HepG2 (cell line): ENCODE results near the gene KANSL3. TPM values are rescaled to one million over a fixed set of nuclear protein-coding genes. Genes with fewer than 3 reads are reported as not detected.
A peak's percentile ranks its signal among the peaks of the same experiment; 100 is the strongest.

Source experiments
- JARID2 ChIP-seq: sonication (generic); formaldehyde crosslinking; IDR thresholded peaks from 2 replicates; pipeline ENCODE4 v1.8.1; 2023; ENCODE audit warnings: missing genetic modification reagents, inconsistent platforms; ENCODE audit not compliant: insufficient replicate concordance
- KLF9 ChIP-seq: IDR thresholded peaks from 2 replicates; pipeline ENCODE4 v1.6.1; 2016; ENCODE audit warnings: low read depth
- NCOA5 ChIP-seq: sonication (generic); formaldehyde crosslinking; IDR thresholded peaks from 2 replicates; pipeline ENCODE4 v1.4.0; 2020; ENCODE audit warnings: missing genetic modification reagents
- NCOR1 ChIP-seq: fragments of 200-600 bp; sonication (generic); IDR thresholded peaks from 2 replicates; pipeline ENCODE4 v1.7.0; 2017; ENCODE audit warnings: antibody characterized with exemption, low read length, borderline replicate concordance
- NFE2L2 ChIP-seq: fragments of 150-350 bp; IDR thresholded peaks from 2 replicates; pipeline ENCODE4 v1.6.1; 2014; ENCODE audit warnings: low read length
- PHB2 ChIP-seq: fragments of 450-650 bp; IDR thresholded peaks from 2 replicates; pipeline ENCODE4 v1.6.1; 2018; ENCODE audit not compliant: partially characterized antibody
- REXO4 ChIP-seq: sonication (generic); formaldehyde crosslinking; IDR thresholded peaks from 2 replicates; pipeline ENCODE4 v1.8.0; 2022; ENCODE audit warnings: missing genetic modification reagents, mild to moderate bottlenecking, borderline replicate concordance
- SMAD1 ChIP-seq: sonication (generic); formaldehyde crosslinking; IDR thresholded peaks from 2 replicates; pipeline ENCODE4 v1.4.0; 2020; ENCODE audit warnings: missing genetic modification reagents, low read depth, mild to moderate bottlenecking, borderline replicate concordance
- SUZ12 ChIP-seq: fragments of 150-350 bp; IDR thresholded peaks from 2 replicates; pipeline ENCODE4 v1.6.1; 2014; ENCODE audit warnings: low read depth, low read length
- ZBED4 ChIP-seq: sonication (generic); formaldehyde crosslinking; IDR thresholded peaks from 2 replicates; pipeline ENCODE4 v1.4.0; 2020; ENCODE audit warnings: missing genetic modification reagents, borderline replicate concordance
- ZKSCAN8 ChIP-seq: IDR thresholded peaks from 2 replicates; pipeline ENCODE4 v1.6.1; 2016; ENCODE audit warnings: borderline replicate concordance, missing genetic modification reagents, missing compliant biosample characterization
- ZNF232 ChIP-seq: sonication (generic); formaldehyde crosslinking; IDR thresholded peaks from 2 replicates; pipeline ENCODE4 v1.4.0; 2020; ENCODE audit warnings: missing genetic modification reagents, borderline replicate concordance
- ZNF263 ChIP-seq: sonication (generic); formaldehyde crosslinking; IDR thresholded peaks from 2 replicates; pipeline ENCODE4 v1.4.0; 2020; ENCODE audit warnings: missing genetic modification reagents
- ZNF34 ChIP-seq: sonication (generic); formaldehyde crosslinking; IDR thresholded peaks from 2 replicates; pipeline ENCODE4 v1.4.0; 2020; ENCODE audit warnings: mild to moderate bottlenecking, missing genetic modification reagents, borderline replicate concordance
- ZNF44 ChIP-seq: sonication (generic); formaldehyde crosslinking; IDR thresholded peaks from 2 replicates; pipeline ENCODE4 v1.5.1; 2020; ENCODE audit warnings: mild to moderate bottlenecking, missing genetic modification reagents
- ZNF503 ChIP-seq: sonication (generic); formaldehyde crosslinking; IDR thresholded peaks from 2 replicates; pipeline ENCODE4 v1.4.0; 2020; ENCODE audit warnings: missing genetic modification reagents
- ZNF772 ChIP-seq: sonication (generic); formaldehyde crosslinking; IDR thresholded peaks from 2 replicates; pipeline ENCODE4 v1.5.0; 2020; ENCODE audit warnings: mild to moderate bottlenecking, missing genetic modification reagents
- polyA plus RNA-seq, 8 experiments: library from polyadenylated mRNA; depleted of rRNA in 3 of 8; stranded (reverse) in 7 of 8; unstranded in 1 of 8; fragments of >200 nt; fragmentation: Illumina TruSeq in 4 of 8; extraction: Trizol in 4 of 8; gene quantifications; 2 replicates each; pipeline versions ENCODE4 v1.2.1 to v1.2.3, GENCODE V29; 2011 to 2016; ENCODE audit warnings: low read depth in 4 of 8, missing spikeins in 1 of 8, mixed read lengths in 1 of 8; ENCODE audit not compliant: insufficient read depth in 1 of 8
- total RNA-seq, 5 experiments: library from RNA; depleted of rRNA; stranded (reverse); fragments of >200 nt; fragmentation: Illumina TruSeq; extraction: Trizol; gene quantifications; 2 replicates each; pipeline ENCODE4 v1.2.3, GENCODE V29; 2016; ENCODE audit warnings: low read depth in 1 of 5
- TF ChIP-seq, protein P1 (sequence below): sonication (generic); formaldehyde crosslinking; IDR thresholded peaks from 2 replicates; pipeline ENCODE4 v1.5.0; 2020; ENCODE audit warnings: mild to moderate bottlenecking, missing genetic modification reagents
- TF ChIP-seq, protein P2 (sequence below): sonication (generic); formaldehyde crosslinking; IDR thresholded peaks from 2 replicates; pipeline ENCODE4 v1.9.0; 2021; ENCODE audit warnings: missing genetic modification reagents, mild to moderate bottlenecking, borderline replicate concordance

Gene KANSL3
- total and polyA plus RNA-seq, 2 of the 13 experiments (the other 11 are each of a cell fraction or from before 2014, with no cell fraction given), result 20.8 to 37.3 TPM

DNA sequence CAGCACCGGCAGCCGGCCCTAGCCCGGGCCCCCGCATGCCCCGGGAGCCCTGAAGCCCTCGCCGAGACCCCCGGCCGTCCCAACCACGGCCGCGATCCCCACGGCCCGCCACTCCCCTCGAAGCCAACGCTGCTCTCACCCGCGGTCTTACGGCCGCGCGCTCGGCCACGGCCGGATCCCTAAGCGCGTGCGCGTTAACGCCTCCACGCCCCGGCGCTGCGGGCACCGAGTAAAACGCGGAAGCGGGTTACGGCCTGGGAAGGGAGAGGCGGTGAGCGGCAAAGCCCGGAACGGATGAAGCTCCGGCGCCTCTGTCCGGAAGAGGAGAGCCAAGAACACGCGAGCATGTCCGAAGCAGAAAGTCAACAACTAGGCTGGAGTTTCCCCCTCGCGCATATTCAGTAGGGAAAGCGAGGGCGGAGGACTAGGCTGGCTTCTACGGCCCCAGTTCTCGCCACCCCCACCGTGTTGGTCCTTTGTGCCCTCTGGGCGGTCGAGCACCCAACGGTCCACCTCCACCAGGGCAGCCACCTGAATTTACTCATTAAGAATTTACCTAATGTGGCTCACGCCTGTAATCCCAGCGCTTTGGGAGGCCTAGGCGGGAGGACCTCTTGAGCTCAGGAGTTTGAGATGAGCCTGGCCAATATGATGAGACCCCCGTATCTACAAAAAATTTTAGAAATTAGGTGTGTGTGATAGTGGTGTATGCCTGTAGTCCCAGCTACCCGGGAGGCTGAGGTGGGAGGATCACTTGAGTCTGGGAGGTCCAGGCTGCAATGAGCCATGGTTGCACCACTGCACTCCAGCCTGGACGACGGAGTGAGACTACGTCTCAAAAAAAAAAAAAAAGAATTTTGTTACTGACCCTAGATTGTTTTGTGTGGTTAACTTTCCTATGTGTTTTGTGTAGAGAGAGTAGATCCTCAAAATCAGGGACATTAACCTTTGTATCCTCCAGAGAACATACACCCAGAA is at the start of gene KANSL3 (continued):
- TF ChIP-seq JARID2 (CRISPR knock-in tag) (peak; percentile 93), ZKSCAN8 (CRISPR knock-in tag) (peak; percentile 93), REXO4 (CRISPR knock-in tag) (no peak), ZBED4 (peak; percentile 78), ZNF232 (peak; percentile 96), ZNF503 (peak; percentile 90), ZNF772 (peak; percentile 95; the same call in 1 of the 2 replicates), PHB2 (no peak), NFE2L2 (no peak), ZNF263 (CRISPR knock-in tag) (peak; percentile 75), SUZ12 (no peak), SMAD1 (CRISPR knock-in tag) (peak; percentile 98), KLF9 (CRISPR knock-in tag) (peak; percentile 89), NCOR1 (no peak; the same call in 1 of the 2 replicates), ZNF44 (CRISPR knock-in tag) (peak; percentile 99), NCOA5 (CRISPR knock-in tag) (no peak), ZNF34 (CRISPR knock-in tag) (no peak)
- TF ChIP-seq, protein P1, sequence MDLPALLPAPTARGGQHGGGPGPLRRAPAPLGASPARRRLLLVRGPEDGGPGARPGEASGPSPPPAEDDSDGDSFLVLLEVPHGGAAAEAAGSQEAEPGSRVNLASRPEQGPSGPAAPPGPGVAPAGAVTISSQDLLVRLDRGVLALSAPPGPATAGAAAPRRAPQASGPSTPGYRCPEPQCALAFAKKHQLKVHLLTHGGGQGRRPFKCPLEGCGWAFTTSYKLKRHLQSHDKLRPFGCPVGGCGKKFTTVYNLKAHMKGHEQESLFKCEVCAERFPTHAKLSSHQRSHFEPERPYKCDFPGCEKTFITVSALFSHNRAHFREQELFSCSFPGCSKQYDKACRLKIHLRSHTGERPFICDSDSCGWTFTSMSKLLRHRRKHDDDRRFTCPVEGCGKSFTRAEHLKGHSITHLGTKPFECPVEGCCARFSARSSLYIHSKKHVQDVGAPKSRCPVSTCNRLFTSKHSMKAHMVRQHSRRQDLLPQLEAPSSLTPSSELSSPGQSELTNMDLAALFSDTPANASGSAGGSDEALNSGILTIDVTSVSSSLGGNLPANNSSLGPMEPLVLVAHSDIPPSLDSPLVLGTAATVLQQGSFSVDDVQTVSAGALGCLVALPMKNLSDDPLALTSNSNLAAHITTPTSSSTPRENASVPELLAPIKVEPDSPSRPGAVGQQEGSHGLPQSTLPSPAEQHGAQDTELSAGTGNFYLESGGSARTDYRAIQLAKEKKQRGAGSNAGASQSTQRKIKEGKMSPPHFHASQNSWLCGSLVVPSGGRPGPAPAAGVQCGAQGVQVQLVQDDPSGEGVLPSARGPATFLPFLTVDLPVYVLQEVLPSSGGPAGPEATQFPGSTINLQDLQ (CRISPR knock-in tag), result no peak
- TF ChIP-seq, protein P2, sequence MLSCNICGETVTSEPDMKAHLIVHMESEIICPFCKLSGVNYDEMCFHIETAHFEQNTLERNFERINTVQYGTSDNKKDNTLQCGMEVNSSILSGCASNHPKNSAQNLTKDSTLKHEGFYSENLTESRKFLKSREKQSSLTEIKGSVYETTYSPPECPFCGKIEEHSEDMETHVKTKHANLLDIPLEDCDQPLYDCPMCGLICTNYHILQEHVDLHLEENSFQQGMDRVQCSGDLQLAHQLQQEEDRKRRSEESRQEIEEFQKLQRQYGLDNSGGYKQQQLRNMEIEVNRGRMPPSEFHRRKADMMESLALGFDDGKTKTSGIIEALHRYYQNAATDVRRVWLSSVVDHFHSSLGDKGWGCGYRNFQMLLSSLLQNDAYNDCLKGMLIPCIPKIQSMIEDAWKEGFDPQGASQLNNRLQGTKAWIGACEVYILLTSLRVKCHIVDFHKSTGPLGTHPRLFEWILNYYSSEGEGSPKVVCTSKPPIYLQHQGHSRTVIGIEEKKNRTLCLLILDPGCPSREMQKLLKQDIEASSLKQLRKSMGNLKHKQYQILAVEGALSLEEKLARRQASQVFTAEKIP (CRISPR knock-in tag), result no peak
